Gastroesophageal sphincter (tissue), 3 donors: ENCODE measurements around the gene FKBP9.
"Not testable (repeated sequence)": the region's sequence is repeated elsewhere in the genome, so short reads cannot be mapped to it uniquely, and the experiment has no call there.

Experiments used
- POLR2A ChIP-seq, 2 donors: fragments of 450-650 bp; IDR thresholded peaks; one replicate each; pipeline ENCODE4 v1.6.1; 2017; ENCODE audit warnings: antibody characterized with exemption in 2 of 2, mild to moderate bottlenecking in 2 of 2, moderate library complexity in 1 of 2
- POLR2AphosphoS5 ChIP-seq: sonication (generic); formaldehyde crosslinking; IDR thresholded peaks from one replicate; pipeline ENCODE4 v1.6.1; 2017; ENCODE audit warnings: antibody characterized with exemption
- TF ChIP-seq, protein P1 (sequence below), 4 experiments: fragments of 200-600 bp in 2 of 4; fragments of 450-650 bp in 2 of 4; sonication (generic) in 1 of 4; IDR thresholded peaks; one replicate each; pipeline ENCODE4 v1.5.1; 2017 to 2019; ENCODE audit warnings: antibody characterized with exemption in 4 of 4, mild to moderate bottlenecking in 2 of 4, moderate library complexity in 2 of 4

GRCh38 chr7:33004104-33004616 is 46.9 kb downstream of the FKBP9 start:
- TF ChIP-seq POLR2AphosphoS5; POLR2A (IDR thresholded peaks at IDR 0.05): not testable (repeated sequence)
- TF ChIP-seq, protein P1, sequence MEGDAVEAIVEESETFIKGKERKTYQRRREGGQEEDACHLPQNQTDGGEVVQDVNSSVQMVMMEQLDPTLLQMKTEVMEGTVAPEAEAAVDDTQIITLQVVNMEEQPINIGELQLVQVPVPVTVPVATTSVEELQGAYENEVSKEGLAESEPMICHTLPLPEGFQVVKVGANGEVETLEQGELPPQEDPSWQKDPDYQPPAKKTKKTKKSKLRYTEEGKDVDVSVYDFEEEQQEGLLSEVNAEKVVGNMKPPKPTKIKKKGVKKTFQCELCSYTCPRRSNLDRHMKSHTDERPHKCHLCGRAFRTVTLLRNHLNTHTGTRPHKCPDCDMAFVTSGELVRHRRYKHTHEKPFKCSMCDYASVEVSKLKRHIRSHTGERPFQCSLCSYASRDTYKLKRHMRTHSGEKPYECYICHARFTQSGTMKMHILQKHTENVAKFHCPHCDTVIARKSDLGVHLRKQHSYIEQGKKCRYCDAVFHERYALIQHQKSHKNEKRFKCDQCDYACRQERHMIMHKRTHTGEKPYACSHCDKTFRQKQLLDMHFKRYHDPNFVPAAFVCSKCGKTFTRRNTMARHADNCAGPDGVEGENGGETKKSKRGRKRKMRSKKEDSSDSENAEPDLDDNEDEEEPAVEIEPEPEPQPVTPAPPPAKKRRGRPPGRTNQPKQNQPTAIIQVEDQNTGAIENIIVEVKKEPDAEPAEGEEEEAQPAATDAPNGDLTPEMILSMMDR (IDR thresholded peaks at IDR 0.05): not testable (repeated sequence)
